Putamen (tissue), 1 donor: ENCODE data around the gene PELI2.
"Not testable (repeated sequence)": the region's sequence is repeated elsewhere in the genome, so short reads cannot be mapped to it uniquely, and the experiment has no call there.

Experiments
- DNase-seq: peaks from one replicate; pipeline ENCODE4 v3.0.0-alpha.2; 2016; ENCODE audit warnings: low spot score

The PELI2 gene

DNA sequence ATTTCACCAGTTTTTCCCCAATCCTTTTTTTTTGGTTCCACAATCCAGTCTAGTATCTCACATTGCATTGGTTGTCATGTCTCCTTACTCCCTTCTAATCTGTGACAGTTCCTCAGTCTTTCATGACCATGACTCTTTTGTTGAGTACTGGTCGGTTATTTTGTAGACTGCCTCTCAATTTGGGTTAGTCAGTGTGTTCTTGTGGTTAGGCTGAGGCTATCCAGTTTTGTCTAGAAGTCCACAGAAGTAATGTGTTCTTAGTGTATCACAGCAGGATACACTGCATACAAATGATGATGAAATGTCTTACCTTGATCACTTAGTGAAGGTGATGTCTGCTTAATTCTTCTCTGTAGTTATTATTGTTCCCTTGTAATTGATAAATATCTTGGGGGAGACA lies 24.8 kb downstream of the PELI2 start:
- no peak for DNase-seq

DNA sequence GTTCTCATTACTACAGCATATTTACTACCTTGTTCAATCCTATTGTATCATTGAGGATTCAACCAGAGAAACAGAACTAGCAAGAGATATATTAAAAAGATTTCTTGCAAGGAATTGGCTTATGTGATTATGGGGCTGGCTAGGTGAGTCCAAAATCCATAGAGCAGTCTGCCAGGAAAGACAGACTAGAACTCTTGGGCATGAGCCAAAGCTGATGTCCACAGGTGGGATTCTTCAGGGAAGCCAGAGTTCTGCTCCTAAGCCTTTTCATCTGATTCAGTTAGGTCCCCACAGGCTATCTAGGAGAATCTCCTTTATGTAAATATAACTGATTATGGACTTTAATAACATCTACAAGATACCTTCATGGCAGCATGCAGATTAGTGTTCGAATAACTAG lies 26.0 kb downstream of the PELI2 start:
- DNase-seq, result no peak

DNA sequence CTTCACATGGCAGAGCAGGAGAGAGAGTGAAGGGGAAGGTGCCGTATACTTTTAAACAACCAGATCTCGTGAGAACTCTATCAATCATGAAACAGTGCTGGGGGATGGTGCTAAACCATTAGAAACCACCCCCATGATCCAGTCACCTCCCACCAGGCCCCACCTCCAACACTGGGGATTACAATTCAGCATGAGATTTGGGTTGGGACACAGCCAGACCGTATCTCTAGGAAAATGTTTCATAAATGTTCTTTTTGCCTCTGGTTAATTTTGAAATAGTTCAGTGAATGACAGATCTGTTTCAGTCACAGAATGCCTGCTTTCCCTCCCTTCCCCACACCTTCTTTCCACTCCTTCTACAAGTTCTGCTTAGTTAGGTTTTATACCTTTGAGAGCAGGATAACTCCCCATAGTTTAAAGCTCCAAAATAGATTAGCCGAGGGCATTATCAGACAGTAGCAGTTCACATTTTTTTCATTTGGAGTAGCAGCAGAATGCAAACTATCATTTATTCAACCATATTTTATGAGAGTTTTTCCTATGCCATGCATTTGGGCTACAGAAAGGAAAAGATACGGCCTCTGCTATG lies 27.1 kb downstream of the PELI2 start:
- DNase-seq, result no peak

DNA sequence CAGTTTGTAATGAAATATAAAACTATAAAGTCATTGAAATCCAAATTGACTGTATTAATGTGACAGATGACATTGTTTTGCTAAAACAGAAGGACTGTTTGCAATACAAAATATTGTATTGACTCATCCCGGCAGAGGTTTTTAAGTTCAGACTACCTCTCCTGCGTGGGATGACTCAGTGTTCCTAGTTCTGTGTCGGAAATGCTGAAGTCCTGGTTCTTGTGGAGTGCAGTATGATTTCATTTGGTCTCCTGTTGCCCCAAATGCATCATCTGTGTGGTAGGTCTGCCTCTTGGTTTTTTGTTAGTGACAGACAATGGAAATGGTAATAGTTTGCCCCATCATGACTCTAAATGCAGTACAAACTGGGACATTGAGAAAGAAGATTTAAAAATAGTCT lies 27.8 kb downstream of the PELI2 start:
- DNase-seq, result no peak

DNA sequence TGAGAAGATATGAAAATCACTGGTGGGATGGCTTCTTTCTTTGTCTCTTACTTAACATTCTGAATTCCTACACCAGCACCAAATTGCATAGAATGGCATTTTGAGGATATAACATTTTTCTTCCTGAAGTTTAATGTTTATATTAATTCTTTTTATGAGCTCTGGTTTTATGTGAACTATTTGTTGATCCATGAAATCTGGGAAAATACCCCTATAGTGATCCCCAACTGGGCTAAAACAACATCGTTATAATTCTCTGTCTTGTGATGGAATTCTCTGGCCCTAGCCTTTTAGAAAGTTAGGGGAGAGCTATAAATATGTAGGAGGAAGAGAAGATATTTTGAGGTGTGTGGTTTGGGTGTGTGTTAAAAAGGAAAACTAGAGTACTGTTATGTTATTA lies 29.2 kb downstream of the PELI2 start:
- no peak for DNase-seq

DNA sequence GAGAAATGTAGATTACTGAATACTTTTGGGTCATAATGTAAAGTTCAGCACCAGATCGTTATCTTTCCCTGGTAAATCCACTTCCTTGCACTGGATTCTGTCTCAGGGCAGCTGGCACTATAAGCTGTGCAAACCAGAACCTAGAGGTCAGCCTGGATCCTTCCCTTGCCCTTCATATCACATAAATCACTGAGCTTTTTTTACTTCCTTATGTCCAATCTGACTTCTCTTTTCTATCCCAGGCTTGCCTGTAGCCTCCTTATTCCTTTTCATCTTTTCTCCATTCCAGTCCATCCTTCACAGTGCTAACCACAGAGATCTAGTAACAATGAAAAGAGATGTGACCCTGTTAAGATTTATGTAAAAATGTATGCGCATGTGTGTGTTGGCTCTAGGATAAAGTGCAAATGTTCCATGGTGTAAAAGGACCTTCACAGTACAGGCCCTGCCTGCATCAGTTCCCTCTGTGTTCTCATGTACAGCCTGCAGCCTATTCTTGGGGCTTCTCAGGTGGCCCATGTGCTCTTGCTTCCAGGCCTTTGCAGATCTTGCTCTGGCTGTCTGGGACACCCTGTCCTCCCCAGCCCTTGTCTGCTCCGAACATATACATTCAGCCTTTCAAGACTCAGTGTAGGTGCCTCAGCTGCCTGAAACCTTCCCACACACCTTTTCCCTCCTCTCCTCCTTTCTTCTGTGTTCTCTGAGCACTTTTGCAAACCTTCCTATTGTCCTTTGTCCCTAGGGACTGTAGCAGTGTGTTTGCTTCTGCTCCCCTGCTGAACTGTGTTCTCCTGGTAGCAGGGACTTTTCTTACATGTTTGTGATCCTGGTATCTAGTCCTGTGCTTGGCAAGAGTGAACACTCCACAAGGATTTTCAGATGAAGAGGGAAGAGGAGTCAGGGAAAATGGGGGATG lies 30.0 kb downstream of the PELI2 start:
- no peak for DNase-seq

DNA sequence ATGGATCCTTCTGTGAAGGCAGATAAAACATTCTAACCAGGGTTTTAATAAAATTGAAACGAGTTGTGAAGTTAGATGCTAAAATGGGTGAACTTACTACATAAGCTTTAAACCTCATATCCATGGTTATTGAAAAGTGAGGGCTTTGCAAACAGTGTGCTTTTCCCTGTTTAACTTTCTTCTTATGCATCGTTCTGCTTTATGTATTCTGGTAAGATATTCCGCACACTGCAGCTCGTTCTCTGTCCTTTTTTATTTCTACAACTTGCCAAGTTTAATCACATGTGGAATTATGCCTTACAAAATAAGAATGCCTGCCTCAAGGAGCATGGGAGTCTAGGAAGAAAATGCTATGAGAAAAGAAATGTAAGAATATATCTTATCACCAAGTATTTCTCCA lies 30.9 kb downstream of the PELI2 start:
- no peak for DNase-seq

DNA sequence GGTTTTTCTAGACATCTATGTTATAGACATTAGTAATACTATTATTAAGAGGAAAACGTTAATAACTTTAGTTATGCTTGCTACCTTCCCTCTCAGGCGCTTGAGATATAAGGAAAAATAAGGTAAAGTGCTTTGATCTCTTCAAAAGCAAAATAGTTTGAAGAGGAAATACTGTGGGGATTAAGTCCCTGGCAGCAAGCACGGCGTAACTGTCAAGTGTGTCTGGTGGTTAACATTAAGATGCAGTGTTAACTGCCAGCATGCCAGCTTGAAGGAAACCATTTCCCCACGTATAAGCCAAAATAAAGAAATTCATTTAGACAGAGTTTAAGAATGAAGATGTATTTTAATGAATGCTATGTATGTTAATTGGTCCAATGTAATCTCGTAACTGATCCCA lies 31.8 kb downstream of the PELI2 start:
- DNase-seq, result no peak

DNA sequence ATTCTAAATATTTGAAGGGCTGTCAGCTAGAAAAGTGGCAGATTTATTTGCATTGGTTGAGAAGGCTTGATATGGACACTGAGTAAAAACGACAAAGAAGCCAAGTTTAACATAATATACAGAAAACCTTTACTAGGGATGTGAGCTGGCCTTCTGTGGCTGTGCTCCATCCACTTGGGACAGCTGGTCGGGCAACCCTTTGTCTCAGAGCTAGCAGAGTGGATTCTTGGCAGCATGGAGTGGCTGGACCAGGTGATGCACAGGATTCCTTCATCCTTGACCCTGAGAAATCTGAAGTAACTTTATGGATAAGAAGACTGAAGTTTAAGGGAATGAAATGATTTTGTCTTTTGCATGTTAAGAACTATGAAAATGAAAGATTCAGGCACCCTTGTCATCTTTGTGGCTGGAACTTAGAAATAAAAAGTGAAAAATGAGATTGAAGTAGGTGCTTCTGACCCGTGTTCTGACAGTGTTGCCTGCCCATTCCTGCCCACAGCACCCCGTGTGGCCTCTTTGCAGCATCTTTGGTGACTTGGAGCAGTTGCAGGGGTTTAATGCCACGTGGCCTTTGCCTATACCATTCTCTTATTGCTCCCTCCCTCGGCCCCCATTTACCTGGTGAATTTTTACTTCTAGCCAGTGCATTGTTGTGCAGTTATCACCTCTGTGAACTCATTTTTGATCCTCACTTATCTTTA lies 32.6 kb downstream of the PELI2 start:
- no peak for DNase-seq

DNA sequence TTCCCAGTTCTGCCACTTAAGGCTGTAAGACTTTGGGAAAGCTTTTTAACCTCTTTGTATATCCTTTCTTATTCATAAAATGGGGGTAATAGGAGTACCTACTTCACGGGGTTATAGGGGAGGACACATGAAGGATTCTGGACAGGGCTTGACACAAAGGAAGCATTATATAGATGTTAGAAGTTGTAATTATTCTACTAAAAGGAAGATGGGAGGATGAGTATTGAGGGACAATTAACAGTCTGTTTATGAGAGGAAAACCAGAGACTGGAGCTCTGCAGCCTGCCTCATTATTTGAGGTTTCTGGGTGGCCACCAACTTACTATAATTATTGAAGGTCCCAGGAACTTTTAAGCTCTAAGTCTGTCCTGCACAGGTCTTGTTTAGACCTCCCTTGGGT lies 34.0 kb downstream of the PELI2 start:
- DNase-seq, result no peak

DNA sequence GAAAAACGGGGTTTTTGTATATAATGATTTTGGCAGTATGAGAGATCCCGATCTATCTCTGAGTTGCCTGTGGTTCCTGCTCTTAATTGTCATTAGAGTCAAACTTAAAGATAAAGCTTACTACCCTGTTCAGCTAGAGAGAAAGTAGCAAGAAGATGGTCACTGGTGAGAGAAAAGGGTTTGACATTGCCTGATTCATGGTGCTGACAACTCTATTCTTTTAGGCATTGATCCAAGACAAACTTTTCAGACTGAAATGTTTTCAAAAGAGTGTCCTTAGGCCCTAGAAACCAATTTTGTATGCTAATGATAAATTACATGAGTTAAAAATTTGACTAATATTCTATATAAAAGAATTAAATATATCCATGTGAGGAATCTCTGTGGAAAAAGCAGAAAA lies 35.1 kb downstream of the PELI2 start:
- DNase-seq, result no peak

DNA sequence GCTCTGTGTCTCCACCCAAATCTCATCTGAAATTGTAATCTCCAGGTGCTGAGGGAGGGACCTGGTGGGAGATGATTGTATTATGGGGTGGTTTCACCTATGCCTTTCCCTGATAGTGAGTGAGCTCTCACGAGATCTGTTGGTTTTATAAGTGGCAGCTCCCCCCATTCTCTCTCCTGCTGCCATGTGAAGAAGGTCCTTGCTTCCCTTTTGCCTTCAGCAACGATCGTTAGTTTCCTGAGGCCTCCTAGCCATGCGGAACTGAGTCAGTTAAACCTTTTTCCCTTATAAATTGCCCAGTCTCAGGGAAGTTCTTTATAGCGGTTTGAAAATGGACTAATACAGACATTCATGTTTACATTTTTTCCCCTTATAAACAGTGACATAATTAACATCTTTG lies 36.1 kb downstream of the PELI2 start:
- DNase-seq, result no peak

DNA sequence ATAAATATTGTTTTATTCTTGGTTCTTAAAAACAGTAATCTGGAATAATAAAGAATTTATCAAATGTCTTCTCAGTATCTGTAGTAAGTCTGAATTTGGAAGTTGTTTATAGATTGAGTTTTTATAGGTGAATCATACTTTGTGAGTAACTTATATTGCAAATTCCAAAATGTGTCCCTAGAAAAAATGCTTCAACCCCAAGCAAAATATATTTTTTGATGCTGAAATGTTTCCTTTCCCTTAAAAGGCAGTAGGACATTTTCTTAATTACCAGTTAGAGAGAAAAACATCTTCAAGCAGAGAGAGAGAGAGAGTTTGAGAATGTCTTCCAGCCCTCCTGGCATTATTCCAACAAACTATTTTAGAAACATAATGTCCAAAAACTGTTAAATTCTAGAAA lies 37.9 kb downstream of the PELI2 start:
- no peak for DNase-seq

DNA sequence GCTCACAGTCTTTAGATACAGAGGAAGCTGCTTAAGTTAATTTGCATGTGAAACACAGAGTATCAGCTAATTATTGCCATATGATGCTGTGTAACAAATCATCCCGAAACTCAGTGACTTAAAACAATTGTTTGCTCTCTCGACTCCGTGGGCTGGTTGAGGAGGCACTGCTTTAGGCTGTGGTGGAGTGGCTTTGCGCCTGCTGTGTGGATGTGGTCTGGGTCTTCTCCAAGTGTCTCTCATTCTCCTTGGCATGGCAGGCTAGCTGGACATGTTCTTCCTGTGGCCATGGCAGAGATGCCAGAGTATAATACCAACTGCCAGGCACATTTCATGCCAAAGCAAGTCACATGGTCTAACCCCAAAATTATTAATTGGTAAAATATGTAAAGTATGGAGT lies 40.9 kb downstream of the PELI2 start:
- no peak for DNase-seq

DNA sequence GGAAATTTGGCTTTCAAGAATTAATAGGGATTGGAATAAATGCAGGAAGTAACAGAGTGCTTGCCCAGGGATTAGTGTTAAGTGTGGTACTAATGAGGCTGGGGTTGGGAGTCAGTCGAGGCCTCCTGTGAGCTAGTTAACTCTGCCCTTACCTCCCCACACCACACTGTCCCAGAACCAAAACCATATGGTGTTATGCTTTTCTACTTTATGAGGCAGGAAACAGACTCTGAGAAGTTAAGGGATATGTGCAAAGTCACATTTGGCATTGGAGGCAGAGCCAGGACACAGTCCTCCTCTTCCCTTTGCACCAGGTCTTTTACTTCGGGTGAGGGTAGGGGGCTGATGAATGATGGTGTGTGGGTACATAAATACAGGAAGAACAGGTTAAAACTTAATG lies 41.9 kb downstream of the PELI2 start:
- no peak for DNase-seq

DNA sequence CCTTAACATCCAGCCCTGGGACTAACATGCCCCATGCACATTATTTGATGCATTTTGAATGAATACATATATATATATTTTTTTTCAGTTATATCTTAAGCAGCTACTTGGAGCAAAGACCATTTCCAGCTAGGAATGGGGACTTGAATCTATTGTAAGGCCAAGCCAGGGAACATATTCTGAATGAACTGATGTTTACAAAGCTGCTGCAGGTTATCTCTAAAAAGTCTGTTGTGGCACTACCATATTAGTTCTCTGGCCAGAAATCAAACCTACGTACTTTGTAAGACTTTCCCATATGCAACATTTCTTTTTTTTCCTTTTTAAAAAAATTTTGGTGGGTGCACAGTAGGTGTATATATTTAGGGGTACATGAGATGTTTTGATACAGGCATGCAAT lies 43.4 kb downstream of the PELI2 start:
- no peak for DNase-seq

DNA sequence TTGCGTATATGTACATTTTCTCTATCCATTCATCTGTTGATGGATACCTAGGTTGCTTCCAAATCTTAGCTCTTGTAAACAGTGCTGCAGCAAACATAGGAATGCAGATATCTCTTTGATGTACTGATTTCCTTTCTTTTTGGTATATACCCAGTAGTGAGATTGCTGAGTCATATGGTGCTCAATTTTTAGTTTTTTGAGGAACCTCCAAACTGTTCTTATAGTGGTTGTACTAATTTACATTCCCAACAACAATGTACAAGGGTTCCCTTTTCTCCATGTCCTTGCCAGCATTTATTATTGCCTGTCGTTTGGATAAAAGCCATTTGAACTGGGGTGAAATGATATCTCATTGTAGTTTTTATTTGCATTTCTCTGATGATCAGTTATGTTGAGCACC lies 44.3 kb downstream of the PELI2 start:
- DNase-seq, result no peak

DNA sequence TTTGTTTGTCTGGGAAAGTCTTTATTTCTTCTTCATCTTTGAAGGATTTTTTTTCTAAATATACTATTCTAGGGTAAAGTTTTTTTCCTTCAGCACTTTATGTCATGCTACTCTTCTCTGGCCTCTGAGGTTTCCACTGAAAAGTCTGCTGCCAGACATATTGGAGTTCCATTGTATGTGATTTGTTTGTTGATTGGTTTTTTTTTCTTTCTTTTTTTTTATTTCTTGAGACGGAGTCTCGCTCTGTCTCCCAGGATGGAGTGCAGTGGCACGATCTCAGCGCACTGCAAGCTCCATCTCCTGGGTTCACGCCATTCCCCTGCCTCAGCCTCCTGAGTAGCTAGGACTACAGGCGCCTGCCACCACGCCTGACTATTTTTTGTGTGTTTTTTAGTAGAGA lies 48.4 kb downstream of the PELI2 start:
- DNase-seq, result not testable (repeated sequence)

DNA sequence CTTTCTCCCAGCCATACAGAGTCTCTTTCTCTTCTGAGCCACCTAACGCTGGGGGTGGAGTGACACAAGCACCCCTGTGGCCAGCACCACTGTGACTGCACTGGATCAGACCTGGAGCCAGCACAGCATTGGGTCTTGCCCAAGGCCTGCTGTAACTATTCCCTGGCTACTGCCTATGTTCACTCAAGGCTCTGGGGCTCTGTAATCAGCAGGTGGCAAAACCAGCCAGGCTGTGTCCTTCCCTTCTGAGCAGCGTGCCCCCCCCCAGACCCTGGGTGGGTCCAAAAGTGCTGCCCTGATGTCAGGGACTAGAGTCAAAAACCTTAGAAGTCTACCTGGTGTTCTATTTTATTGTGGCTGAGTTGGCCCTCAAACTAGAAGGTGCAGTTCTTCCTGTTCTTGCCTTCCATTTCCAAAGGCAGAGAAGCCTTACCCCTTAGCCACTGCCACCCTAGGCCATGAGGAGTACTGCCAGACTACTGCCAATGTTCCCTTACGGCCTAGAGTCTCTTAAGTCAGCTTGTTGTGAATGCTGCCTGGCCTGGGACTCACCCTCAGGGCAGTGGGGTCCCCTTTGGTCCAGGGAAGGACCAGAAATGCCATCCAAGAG lies 49.9 kb downstream of the PELI2 start:
- no peak for DNase-seq

DNA sequence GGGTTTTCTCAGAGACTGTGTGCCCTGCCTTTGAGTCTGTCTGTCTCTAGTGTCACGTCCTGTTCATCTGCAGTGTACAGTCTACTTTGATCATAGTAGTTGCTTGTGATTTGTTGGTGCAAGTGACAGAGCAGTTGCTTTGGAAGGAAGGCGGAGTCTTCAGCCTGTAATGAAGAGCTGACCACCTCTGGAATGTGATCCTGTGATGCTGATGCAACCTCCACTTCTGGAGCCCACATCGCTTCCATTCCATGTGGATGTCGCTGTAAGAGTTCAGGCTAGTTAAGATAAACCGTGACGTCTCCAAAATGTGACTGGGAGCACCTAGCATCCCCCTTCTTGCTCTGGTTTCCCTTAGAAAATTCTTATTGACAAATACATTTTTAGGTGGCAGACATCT lies 51.8 kb downstream of the PELI2 start:
- DNase-seq, result no peak

DNA sequence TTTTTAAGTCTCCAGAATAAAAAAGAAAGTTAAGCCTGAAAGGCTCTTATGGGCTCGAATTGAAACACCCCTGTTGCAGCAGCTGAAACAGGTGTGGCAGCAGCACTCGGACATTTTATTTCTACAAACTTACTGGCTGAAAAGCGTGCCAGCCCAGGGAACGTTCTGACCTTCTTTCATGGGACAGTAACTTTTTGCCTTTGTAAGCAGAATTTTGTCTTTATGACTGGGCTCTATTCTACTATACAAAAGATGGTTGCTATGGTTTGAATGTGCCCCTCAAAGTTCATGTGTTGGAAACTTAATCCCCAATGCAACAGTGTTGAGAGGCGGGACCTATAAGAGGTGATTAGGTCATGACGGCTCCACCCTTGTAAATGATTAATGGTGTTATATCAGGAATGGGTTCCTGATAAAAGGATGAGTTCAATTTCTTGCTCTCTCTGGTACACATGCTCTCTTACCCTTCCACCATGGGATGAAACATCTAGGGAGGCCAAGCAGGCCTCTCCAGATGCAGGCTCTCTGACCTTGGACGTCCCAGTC lies 52.7 kb downstream of the PELI2 start:
- no peak for DNase-seq

DNA sequence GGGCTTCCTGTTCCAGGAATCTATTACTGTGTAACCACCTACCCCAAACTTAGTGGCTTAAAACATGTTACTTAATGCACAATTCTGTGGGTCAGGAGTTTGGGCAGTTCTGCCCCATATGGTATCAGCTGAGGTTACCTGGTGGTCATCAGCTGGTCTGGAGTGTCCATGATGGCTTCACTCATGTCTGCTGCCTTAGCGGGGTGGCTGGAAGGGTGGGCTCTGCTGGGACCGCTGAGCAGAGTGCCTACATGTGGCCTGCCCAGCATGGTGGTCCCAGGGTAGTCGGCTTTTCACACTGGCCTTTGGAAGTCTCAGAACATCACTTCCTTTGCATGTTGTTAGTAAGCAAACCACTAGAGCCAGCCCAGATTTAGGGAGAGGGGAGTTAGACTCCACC lies 53.9 kb downstream of the PELI2 start:
- no peak for DNase-seq

DNA sequence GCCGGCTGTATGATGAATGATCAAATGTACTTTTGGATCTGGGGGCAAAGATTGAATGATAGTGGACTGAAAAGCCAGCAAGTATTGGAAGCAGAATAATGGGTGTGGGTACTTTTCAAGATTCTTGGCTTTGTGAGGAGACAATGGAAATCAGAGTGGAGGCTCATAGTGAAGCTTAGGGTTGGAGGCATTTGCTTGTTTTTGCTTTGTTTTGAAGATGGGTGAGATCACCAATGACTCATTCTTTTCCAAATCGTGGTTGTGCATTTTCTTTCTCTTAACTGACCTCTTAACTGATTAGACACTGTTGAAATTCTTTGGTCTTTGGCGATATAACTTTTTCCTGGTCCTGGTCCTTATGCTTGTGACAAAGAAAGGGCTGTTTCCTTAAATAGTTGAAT lies 54.4 kb downstream of the PELI2 start:
- DNase-seq, result no peak
